GM19463 (cell line): ENCODE data around the gene KLHL30.

Experiments
- ATAC-seq: cut with Tn5 transposase; IDR thresholded peaks from one replicate; pipeline ENCODE4 v1.9.1; 2021; ENCODE audit warnings: mild to moderate bottlenecking, moderate library complexity; ENCODE audit not compliant: unreplicated experiment

KLHL30 gene

GRCh38 chr2:238172439-238172838 is 34.0 kb downstream of the KLHL30 start:
- ATAC-seq: no peak

GRCh38 chr2:238173692-238174091 is 35.2 kb downstream of the KLHL30 start:
- ATAC-seq: no peak

DNA sequence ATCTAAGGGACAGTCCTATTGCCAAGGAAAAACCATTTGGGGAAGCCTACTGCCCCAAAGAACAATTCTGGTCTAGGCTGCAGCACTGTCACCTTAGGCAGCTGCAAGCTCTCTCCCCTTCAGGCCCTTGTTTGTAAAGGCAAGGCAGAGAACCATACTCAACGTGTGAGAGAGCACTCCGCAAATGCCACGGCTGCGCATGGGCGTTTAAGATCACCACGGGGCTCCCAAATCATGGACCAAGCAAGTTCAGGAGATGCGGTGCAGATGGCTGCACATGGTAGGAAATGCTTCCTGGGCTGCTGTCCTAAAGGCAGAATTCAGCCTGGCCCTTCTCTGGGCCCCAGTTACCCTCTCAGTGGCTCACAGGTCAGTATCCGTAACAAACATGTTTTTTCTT is 35.8 kb downstream of the KLHL30 start:
- ATAC-seq: no peak

DNA sequence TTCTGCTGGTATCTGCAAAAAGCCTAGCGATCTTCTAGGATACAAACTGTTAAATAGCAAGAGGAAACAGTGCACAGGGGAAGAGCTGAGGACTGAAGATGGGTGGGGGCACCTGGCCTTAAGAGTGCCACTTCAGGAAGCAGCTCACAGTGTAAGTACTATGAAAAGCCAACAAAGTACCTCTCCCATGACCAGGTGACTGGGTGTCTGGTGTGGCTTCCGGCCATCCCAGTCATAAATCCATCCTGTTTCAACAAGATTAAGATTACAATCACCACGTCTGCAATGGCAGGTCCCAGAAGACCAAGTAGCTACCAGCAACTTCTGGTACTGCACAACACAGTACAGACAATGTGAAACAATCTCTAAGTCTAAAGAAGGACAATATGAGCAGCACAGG is 36.2 kb downstream of the KLHL30 start:
- ATAC-seq: no peak

DNA sequence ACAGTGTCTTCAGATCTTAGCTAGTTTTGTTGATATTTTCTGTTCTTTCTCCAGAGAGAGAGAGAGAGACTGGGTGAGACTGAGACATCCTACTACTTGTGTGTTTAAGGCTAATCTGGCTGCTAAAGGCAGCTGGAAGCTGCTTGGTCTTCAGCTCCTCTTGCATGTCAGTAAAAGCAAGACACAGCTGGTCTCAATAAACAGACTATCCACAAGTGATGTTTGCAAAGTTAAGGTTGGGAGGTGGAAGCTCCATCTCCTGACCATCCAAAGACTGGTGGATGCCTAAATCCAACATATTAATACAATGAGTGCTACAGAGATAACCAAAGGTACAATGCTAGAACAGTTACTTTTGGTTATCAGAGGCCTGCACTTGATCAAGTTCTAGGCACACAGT is 38.1 kb downstream of the KLHL30 start:
- ATAC-seq: no peak

DNA sequence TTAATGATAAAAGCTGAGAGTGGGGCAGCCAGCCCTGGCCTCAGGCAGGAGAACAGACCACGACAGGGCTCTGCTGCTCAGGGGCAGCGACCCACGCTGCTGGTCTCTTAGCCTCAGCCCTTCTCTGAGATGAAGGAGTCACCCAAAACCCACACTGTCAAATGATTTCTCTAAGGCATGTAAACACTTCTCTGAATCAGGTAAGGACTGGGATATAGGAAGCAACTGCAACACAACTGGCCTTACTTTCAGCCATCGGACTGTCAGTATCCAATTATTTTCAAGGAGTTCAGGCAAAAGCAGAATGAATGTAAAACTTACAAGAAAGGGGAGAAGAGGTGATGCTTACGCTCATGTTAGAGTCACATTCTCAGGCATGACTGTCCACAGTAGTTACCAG is 42.1 kb downstream of the KLHL30 start:
- no peak for ATAC-seq

- ATAC-seq: no peak
These were observed 43.9 kb downstream of the KLHL30 start for GRCh38 chr2:238182362-238182761.

- ATAC-seq: no peak
These were observed 45.4 kb downstream of the KLHL30 start for GRCh38 chr2:238183821-238184220.

- no peak for ATAC-seq
These were observed 49.4 kb downstream of the KLHL30 start for GRCh38 chr2:238187618-238188548.

DNA sequence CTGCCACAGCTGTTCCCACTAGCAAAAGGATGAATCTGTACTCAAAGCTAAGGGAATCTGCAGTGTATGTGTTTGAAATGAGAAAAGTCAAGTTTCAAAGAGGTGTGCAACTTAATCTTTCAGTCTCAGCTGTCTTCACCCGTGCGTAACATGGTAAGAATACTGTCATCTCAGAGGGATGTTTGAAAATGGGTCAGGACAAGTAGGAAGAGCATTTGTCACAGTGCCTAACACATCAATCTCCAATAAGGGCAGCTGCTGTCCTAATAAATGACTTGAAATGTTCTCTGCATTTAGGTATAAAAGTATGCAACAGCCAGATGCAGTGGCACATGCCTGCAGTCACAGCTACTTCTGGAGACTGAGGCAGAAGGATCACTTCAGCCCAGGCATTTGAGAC is 52.0 kb downstream of the KLHL30 start:
- ATAC-seq: no peak
